Right kidney (tissue), 1 donor: ENCODE measurements around the gene SLC22A23.

Experiments used
- DNase-seq: peaks from one replicate; pipeline ENCODE4 v3.0.0-alpha.2; 2016

SLC22A23 gene

DNA sequence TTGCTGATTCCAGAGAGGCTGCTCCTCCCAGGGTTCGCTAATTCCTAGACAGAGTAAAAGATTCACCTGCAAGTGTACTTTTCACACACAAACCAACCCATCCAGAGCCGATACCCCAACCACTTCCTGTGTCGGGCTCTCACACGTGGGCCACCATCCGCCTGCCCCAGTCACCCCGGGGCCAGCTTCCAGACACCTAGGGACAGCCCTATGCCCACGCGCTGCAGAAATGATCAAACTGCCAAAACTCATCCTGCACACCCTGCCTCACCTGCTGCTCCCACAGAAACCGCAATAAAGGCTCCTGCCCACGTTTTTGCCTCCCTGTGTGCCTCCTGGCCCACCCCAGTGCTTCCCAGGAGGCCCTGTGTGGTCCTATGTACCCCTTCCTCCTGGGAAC is 138.6 kb downstream of the SLC22A23 start:
- no peak for DNase-seq

DNA sequence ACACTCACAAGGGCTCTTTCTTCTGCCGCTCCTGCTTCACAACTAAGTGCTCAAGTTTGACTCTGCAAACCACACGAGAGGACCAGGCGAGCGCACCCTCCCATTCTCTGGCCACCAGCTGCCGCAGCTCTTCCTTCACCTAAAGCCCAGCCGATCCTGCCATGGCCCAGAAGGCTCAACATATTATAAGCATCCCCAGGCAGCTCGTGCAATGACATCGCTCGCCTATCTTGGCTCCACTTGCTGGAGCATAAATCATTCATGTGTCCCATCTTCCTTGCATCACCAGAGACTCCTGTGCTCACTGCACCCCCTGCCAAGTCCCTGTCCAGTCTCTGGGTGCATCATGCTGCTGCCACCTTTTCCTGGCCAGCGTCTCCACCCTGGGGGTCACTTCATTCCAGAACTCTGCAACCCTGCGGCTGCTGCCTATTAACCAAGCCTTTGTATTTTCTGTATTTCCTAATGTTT is 139.1 kb downstream of the SLC22A23 start:
- DNase-seq: no peak

DNA sequence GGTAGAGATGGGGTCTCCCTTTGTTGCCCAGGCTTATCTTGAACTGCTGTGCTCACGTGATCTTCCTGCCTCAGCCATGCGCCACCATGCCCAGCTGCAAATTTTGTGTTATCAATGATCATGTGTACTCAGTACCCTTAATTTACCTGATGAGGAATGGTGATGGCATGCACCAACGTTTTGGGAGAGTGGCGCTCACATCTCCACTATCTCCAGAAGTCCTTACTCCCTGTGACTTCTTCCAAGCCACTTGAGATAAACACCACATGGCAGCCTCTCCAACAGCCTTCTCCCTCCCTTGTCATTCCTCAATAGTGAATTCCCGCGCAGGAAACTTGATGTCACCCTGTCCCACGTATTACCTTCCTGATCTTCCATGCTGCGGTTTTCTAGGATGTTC is 140.0 kb downstream of the SLC22A23 start:
- no peak for DNase-seq

DNA sequence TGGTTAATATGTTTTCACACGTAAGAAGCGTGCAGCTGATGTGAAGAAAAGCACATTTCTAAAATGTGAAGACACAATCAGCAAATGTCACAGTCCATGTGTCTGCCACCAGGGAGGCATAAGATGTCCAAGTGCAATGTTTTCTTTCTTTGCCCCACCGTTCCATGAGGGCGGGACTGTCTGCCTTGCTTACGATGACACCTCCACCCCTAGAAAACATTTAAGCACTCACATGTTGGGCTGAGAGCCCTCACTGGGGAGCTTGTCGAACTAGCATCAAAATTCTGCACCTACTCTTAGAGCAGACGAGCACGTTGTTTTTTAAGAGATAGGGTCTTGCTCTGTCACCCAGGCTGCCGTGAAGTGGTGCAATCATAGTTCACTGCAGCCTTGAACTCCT is 140.5 kb downstream of the SLC22A23 start:
- no peak for DNase-seq

DNA sequence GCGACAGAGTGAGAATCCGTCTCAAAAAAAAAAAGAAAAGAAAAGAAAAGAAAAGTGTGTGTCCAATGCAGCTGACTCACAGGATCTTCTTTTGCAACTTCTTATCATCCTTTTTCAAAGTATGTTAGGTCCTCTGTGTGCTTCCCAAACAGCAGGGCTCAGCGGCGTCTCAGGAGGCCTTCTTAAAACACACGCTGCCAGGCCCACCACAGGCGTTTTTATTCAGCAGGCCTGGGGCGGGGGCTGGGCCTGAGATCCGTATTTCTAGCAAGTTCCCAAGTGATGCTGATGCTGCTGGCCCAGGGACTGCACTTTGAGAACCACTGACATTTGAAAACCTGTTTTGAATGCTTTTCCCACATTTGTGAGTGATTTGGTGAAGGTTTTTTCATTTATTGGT is 141.0 kb downstream of the SLC22A23 start:
- DNase-seq: no peak

DNA sequence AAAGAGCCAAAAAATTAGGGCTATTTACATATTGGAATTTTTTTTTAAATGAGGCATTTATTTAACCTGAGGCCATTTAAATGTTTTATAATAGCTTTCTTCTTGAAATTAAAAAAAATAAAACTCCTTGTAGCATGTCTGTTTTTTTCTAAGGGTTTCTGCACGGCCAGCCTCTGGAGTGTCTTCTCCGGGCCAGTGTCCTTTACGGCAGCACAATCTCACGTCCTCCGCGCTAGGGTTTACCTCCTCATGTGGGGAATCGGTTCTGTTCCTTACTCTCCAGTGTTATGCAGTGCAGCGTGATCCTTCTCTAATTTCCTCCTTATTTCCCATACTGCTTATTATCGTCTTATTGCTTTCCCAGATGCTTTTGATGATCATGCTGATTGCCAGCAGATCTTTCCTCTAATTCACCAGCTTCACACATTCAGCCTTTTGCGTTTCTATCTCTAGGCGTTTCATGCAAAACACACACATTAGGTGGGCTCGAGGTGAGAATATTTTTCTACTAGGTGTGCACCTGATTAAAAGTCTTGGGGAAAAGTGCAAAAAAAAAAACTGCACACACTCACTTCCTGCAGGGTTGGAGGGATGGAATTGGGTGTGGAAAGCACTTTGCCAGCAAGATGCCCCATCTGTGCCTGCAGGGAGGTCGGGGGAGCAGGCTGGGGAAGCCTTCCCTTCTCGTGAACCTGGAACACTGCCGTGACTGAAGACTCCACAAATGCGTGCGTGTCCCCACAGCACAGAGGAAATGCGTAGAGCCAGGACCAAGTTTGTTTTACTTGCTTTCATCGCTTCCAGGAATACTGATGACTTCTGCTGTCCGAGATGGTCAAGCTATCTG is 142.0 kb downstream of the SLC22A23 start:
- no peak for DNase-seq

DNA sequence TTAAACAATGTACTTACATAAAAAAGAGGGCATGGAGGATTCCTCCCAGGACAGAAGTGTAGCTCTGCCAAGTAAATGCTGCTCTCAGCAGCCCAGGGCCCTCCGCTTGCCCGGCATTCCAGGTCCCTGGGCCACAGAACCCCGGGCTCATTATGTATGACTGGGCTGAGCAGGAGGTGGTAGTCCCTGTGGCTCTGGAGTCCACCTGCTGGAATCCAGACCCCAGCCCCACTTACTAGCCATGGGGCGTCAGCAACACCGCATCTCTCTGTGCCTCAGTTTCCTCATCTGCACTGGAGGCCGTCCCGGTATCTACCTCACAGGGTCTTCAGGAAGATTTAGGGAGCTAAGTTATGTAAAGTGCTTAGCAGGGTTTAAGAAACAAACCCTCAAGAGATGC is 142.7 kb downstream of the SLC22A23 start:
- no peak for DNase-seq

DNA sequence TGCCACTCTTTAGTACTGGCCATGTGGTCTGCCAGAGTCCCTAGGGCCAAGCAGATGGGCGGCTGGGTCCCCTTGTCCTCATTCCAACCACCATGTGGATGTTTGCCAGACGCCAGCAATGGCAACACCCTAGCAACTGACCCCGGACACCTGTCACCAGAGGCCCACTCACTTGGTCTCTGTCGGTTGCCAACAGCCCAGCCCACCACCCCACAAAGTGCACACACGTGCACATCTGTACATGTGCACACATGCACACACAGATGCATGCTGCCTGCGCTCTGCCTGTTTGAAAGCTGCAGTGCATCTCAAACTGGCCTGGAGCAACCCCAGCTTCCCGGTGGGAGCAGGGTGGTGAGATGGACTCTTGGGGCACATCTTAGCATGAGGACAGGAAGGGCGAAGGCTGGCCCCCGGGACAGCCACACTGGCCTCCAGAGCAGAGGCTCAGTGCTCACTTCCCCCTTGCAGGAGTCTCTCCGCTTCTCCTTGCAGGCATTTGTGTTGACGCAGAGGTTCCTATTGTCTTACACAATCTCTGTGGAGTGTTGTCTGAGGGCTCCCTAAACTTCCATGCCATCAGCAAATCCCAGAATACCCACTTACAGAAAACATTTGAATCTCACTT is 144.1 kb downstream of the SLC22A23 start:
- DNase-seq: no peak

DNA sequence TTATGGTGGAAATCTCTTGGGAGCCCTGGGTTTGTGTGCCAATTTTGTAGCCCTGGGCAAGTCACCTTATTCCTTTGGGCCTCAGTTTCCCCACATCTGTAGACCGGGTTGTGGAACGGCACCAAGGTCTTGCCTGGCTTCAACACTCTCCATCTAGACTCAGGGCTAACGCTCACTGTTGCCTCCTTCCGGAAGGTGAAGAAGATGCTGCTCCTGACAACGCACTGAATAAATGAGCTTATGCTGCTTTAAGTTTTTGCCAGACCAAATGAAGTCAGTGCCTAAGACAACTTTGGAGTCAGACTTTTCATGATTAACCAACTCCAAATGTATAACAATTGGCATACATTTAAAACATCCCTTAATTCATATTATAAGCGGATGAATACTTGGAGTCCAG is 145.0 kb downstream of the SLC22A23 start:
- DNase-seq: no peak

DNA sequence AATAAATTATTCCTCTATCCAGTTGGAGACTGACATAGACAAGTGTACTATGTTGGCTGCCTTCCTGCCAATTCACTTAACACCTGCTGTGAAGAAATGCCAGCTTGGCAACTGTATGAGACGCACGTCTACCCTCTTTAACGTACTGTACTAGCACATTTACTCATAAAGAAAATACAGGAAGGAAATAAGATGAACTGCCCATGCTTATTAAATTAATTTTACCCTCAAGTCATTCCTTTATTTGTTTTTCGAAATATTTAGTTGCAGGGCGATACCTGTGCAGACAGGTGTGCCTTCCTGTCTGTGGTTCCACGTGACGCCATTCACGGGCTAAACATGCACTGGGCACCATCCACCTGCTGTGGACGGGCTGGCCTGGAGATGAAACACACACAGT is 146.1 kb downstream of the SLC22A23 start:
- DNase-seq: no peak

DNA sequence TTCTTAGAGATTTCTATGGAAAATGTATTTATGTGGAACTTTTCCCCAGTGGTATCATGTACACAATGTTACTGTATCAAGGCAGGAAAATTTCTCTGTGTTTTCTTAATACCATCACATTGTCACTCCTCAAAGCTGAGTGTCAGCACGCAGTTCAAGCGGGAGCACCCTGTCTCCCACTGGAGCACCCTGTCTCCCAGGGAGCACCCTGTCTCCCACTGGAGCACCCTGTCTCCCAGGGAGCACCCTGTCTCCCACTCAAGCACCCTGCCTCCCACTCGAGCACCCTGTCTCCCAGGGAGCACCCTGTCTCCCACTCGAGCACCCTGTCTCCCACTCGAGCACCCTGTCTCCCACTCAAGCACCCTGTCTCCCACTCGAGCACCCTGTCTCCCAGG is 146.8 kb downstream of the SLC22A23 start:
- no peak for DNase-seq

DNA sequence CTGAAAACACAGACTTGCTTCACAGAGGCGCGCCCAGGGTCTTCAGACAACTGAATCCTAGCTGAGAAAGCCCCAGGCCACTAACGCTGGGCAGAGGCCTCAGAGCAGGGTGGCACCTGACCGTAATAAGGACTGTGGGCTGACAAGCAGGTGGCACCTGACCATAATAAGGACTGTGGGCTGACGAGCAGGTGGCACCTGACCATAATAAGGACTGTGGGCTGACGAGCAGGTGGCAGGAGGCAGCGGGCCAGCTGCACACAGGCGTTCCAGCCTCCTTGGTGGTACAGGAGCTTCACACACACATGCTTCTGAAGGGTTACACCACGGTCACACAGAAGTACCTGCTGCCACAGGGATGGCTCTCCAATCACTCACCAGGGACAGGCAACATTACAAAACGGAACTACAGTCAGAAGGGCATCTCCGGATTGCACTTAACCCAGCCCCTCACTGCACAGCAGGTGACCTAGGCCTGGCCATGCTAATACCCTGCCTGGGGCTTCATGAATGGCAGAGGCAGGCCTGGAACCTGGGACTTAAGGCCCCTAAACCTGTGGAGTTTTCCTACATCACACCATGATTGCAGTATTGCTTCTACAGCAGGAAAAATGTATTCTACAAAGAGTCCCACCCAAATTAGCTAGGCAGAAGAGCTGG is 147.3 kb downstream of the SLC22A23 start:
- no peak for DNase-seq

DNA sequence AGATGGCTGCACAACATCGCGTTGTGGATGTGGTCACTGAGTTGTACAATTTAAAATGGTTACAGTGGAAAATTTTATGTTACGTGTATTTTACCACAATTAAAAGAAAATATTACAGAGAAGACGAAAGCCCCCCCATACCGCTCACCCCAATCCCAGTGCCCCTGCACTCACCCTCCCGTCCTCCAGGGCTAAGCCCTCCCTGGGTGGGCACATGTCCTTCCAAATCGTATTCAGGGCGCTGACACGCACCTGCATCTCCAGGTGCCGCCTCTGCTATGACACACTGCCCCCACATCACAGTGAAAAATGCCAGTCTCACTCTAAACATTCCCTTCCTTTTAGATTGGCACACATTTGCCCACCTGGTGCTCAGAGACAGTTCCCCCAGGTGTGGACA is 148.7 kb downstream of the SLC22A23 start:
- DNase-seq: no peak

DNA sequence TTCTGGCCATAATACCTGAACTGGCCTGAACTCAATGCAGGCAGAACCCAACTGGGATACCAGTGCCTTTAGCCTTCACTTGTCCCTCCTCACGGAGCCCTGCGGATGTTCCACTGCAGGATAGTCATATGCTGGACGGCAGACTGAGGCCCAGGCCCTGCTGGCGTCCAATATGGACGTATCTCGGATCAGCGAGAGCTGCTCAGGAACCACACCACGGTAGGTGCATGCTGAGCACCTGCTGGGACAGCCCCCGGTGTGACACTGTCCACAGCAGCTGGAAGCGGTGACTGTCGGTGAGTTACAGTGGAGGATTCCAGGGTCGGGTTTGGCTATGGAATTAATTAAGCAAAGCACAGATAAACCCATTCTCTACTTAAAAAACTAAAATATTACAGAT is 149.4 kb downstream of the SLC22A23 start:
- DNase-seq: no peak

DNA sequence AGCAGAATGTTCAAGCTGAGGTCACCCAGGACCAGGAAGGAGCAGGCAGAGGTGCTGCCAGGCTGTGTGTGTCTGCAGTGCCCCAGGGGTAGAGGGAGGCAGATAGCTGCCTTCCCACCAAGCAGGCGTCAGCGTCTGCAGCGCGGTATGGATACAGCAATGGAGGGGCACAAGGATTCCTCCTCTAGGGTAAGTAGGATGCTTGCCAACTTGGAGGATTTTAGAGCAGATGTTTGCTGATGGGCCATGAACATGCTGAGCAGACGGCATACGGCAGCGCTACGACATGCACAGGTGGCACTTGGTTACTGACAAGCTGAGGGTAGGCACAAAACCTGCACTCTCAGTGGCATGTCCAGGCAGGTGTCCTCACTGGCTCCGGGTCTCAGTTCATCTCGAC is 150.0 kb downstream of the SLC22A23 start:
- no peak for DNase-seq

DNA sequence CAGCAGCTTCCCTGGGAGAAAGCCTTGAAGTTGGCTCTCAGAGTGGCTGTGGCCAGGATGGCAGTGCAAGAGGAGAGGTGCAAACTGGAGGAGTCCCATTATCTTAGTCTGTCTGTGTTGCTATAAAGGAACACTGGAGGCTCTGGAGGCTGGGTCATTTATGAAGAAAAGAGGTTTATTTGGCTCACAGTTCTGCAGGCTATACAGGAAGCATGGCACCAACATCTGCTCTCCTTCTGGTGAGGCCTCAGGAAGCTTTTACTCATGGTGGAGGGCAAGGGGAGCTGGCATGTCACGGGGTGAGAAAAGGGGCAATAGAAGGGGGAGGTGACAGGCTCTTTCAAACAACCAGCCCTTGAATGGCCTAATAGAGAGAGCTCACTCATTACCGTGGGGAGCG is 151.0 kb downstream of the SLC22A23 start:
- DNase-seq: no peak

DNA sequence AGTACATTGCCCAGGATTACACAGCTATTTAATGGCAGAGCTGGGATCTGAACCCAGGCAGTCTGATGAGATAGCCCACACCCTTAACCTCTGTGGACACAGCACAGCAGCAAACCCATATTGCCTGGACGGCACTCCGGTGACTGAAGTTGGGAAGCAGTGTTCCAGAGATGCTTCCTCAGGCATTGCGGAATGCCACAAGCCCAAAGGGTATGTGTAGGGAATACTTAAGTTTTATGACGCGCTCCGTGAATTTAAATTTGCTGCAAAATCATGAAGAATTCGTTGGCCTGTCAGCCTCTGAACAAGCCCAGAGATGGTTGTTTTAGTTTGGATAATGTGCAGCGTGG is 151.7 kb downstream of the SLC22A23 start:
- DNase-seq: no peak

DNA sequence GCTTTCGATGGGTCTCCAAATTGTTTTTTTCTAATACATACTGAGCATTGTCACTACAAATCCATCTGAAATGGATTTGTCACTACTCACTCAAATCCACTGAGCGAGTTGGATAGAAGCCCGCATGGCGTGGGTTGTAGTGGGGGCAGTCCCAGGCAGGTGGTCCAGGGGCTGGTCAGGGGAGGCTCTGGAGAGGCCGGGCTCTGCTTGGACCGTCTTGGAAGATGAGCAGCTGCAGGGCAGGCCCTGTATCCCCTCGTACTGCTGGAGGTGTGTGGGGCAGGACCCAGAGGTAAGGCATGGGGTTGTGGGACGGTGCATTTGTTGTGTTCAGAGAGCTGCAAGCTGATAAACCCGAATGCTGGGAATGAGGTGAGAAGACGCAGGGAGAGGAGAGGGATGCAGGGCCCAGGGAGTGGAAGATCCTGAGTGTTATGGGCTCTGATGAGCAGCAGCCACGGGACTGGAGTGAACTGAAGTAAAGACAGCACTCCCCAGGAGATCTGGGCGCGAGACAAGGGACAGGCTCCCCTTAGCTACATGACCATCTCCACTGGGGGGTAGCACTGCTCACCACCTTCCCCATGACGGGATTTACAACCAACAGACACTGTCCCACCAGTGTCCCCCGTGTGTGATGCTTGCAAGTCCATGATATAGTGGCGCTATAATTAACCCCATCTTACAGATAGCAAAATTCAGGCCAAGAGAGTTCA is 152.2 kb downstream of the SLC22A23 start:
- DNase-seq: no peak

DNA sequence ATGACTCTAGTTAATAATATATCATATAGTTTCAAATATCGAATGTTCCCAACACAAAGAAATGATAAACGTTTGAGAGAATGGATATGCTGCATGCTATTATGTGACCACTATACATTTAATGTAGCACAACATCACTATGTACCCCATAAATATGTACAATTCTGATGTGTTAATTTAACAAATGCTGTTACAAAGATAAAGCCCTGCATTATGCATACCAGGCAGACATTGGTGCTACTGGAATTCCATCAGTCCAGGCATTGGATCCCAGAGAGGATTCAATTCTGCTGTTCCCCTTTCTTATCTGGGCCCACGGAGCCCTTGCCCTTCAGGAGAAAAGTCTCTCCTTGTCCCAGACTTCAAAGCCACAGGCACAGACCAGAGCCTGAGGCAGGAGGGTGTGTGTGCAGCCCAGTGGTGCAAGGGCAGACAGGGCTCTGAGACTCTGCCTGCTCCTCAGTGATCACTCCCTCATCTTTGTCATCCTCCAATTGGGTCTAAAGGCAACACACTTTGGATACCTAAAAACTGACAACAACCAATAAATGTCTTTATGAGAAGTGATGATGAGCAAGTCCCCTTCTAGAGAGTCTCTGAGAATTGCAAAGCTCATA is 152.9 kb downstream of the SLC22A23 start:
- no peak for DNase-seq

DNA sequence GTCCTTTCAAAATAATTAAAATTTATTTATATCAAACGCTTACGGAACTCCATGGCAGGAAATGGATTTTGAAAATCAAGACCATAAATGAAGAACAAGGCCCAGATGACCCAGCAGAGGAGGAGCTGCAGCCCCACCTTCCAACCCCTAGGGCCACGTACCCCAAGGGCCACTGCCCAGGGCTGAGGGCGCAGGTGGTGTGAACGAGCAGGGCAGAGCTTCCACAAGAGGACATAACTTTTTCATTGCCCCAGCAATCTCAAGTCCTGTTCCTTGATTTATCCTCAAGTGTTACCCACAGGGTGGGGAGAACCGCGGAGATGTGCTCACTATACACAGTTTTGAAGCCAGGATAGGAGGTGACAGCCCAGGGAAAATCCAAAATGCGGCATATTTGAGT is 155.3 kb downstream of the SLC22A23 start:
- no peak for DNase-seq

DNA sequence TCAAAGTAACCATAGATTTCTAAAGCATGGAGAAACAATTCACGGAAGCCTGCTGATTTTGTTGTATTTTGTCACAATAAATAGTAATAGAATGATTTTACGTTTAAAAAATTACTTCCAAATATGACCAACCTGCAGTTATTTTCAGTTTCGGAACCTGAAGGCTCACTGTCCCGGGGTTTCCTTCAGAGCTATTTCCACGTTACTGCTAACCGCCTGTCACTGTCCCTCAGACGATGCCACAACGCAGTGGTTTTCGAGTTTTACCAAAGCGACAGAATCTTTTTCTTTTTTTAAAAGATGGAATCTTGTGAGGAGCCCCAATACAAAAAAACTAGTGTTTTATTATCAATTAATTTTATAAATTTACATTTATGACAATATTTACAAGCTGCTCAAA is 157.6 kb downstream of the SLC22A23 start:
- DNase-seq: no peak

DNA sequence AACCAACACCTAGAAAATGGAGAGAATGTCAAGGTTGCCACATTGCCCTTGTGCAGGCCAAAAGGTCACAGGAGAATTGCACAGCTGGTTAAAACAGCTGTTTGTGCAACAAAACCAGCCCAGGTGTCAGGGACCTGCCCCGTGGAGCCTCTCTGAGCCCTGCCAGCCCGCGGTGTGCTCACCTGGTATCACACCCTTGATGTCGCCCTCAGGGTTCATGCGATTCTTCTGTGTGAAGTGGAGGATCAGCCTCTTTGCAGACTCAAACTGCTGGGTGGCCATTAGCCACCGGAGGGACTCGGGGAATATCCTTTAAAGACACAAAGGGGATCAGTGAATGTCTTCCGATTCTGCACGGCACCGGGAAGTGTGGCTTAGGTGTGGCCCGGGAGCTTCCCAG is 158.9 kb downstream of the SLC22A23 start:
- DNase-seq: no peak

DNA sequence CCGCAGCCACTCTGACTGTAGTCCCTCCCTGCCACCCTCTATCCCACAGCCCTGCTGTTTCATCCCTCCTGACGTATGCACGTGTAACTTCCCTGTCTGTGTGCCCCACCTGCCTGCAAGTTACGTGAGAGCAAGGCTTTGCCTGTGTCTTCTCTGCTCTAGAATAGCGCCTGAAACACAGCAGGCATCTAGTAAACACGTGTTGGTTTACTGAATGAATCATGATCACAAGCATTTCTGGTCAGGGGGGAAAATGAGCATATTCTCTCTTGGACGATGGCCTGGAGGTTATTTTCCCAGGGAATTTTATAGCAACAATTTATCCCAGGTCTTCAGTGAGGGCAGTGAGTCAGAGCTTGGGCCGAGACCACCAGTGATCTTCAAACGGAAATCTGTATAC is 159.8 kb downstream of the SLC22A23 start:
- DNase-seq: no peak
